Measurements from ENCODE around the gene GLYATL1B. TPM values are rescaled to one million over a fixed set of nuclear protein-coding genes. Genes with fewer than 3 reads are reported as not detected.

Gene GLYATL1B
- total RNA-seq, 1 donor from 2014 or later, result not detected

Other genes starting within 250 kb of the GLYATL1B start
- not detected for gene GLYATL2, start 241.6 kb upstream of the GLYATL1B start, total RNA-seq
- not detected for gene GLYATL1, start 146.8 kb upstream of the GLYATL1B start, total RNA-seq
- gene FAM111B, start 20.9 kb downstream of the GLYATL1B start, total RNA-seq, result 0.26 TPM
- gene FAM111A, start 56.5 kb downstream of the GLYATL1B start, total RNA-seq, result 18.6 TPM
- 60.8 TPM for gene DTX4, start 85.8 kb downstream of the GLYATL1B start, total RNA-seq
- 71.5 TPM for gene MPEG1, start 126.6 kb downstream of the GLYATL1B start, total RNA-seq

Data from mesenteric fat pad (tissue), 1 donor.